ENCODE results near the gene OLIG1.

Gene OLIG1

GRCh38 chr21:33022828-33023573 lies 46.9 kb upstream of the OLIG1 start:
- DNase-seq (ENCODE audit: extremely low read depth, insufficient read length), result no peak
- H3K36me3 ChIP-seq (ENCODE audit: control insufficient read depth, insufficient read depth, low read length), result no peaks in the 10 kb centered on the region
- no peak for TF ChIP-seq CTCF (IDR thresholded peaks at IDR 0.05; ENCODE audit: insufficient read depth, low read length, poor library complexity, severe bottlenecking)
- no peak overlapping the region for H3K4me3 ChIP-seq (replicated peaks; ENCODE audit: low read depth, low read length)
- H3K27me3 ChIP-seq (replicated peaks; ENCODE audit: control insufficient read depth, insufficient read depth, low read length), result peaks cover 4% of the 10 kb centered on the region; the same call in 1 of the 2 replicates

- no peak for DNase-seq (ENCODE audit: extremely low read depth, insufficient read length)
- TF ChIP-seq CTCF (IDR thresholded peaks at IDR 0.05; ENCODE audit: insufficient read depth, low read length, poor library complexity, severe bottlenecking), result no peak
- H3K27me3 ChIP-seq (replicated peaks; ENCODE audit: control insufficient read depth, insufficient read depth, low read length), result peaks cover 4% of the 10 kb centered on the region; the same call in 1 of the 2 replicates
- H3K4me3 ChIP-seq (replicated peaks; ENCODE audit: low read depth, low read length), result no peak overlapping the region
- no peaks in the 10 kb centered on the region for H3K36me3 ChIP-seq (ENCODE audit: control insufficient read depth, insufficient read depth, low read length)
These were observed 46.3 kb upstream of the OLIG1 start for GRCh38 chr21:33023574-33024200.

- no peak for DNase-seq (ENCODE audit: extremely low read depth, insufficient read length)
- Histone ChIP-seq H3K36me3 (ENCODE audit: control insufficient read depth, insufficient read depth, low read length) (no peaks in the 10 kb centered on the region), H3K27me3 (replicated peaks; ENCODE audit: control insufficient read depth, insufficient read depth, low read length) (peaks cover 3% of the 10 kb centered on the region; the same call in 1 of the 2 replicates), H3K4me3 (replicated peaks; ENCODE audit: low read depth, low read length) (no peak overlapping the region)
- TF ChIP-seq CTCF (IDR thresholded peaks at IDR 0.05; ENCODE audit: insufficient read depth, low read length, poor library complexity, severe bottlenecking), result no peak
These were observed 45.5 kb upstream of the OLIG1 start for GRCh38 chr21:33024201-33025103.

- DNase-seq (ENCODE audit: extremely low read depth, insufficient read length), result no peak
- Histone ChIP-seq H3K4me3 (replicated peaks; ENCODE audit: low read depth, low read length) (no peak overlapping the region), H3K36me3 (ENCODE audit: control insufficient read depth, insufficient read depth, low read length) (no peaks in the 10 kb centered on the region), H3K27me3 (replicated peaks; ENCODE audit: control insufficient read depth, insufficient read depth, low read length) (peaks cover 3% of the 10 kb centered on the region; the same call in 1 of the 2 replicates)
- TF ChIP-seq CTCF (IDR thresholded peaks at IDR 0.05; ENCODE audit: insufficient read depth, low read length, poor library complexity, severe bottlenecking), result no peak
These were observed 44.8 kb upstream of the OLIG1 start for GRCh38 chr21:33025106-33025488.

- DNase-seq (ENCODE audit: extremely low read depth, insufficient read length), result no peak
- Histone ChIP-seq H3K36me3 (ENCODE audit: control insufficient read depth, insufficient read depth, low read length) (no peaks in the 10 kb centered on the region), H3K27me3 (replicated peaks; ENCODE audit: control insufficient read depth, insufficient read depth, low read length) (peaks cover 3% of the 10 kb centered on the region; the same call in 1 of the 2 replicates), H3K4me3 (replicated peaks; ENCODE audit: low read depth, low read length) (no peak within 1 kb of the TSS)
- no peak for TF ChIP-seq CTCF (IDR thresholded peaks at IDR 0.05; ENCODE audit: insufficient read depth, low read length, poor library complexity, severe bottlenecking)
These were observed 44.2 kb upstream of the OLIG1 start, which contains the start of gene OLIG2 for GRCh38 chr21:33025489-33026442. Gene OLIG2 (plus strand): TSS chr21:33025935. CDS start chr21:33026863, 928 bp downstream.
